ENCODE measurements around the gene RBM42.

Gene RBM42

DNA sequence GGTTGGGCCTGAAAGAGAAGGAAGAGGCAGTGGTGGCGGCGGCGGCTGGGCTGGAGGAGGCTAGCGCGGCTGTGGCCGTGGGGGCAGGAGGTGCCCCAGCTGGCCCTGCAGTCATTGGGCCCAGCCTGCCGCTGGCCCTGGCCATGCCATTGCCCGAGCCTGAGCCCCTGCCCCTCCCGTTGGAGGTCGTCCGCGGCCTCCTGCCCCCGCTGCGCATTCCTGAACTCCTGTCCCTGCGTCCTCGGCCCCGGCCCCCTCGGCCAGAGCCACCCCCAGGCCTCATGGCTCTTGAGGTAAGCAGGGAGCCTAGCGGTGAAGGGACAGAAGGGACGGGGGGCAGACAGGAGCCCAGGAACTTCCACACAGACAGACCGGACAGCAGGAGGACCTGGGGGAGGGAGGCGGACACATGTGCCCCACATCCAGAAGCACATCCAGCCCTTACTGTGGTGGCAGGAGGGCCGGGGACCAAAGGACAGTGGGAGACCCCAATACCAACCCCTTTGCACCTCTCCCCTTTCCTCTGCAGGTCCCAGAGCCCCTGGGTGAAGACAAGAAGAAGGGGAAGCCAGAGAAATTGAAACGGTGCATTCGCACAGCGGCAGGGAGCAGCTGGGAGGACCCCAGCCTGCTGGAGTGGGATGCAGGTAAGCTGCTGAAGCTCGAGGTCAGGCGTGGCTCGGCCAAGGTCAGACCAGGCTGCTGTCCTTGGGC, 5.0 kb downstream of the RBM42 start:
- H3K4me2 ChIP-seq (ENCODE audit: low read depth, low read length, poor library complexity, severe bottlenecking): no peak overlapping the region
- no peaks in the 10 kb centered on the region for H3K9me2 ChIP-seq (replicated peaks; ENCODE audit: insufficient read depth, low read length)
- H3K27ac ChIP-seq (ENCODE audit: low read depth, low read length): no peak overlapping the region
- no peaks in the 10 kb centered on the region for H3K9me3 ChIP-seq (ENCODE audit: insufficient read depth, low read length)
- H3K9ac ChIP-seq (ENCODE audit: low read length): no peak overlapping the region
- H3F3A ChIP-seq (ENCODE audit: insufficient read depth): no peaks in the 10 kb centered on the region
- H4K20me1 ChIP-seq (ENCODE audit: low read depth, low read length): no peaks in the 10 kb centered on the region
- H3K79me2 ChIP-seq (ENCODE audit: insufficient read depth, low read length): peaks cover 8% of the 10 kb centered on the region; the same call in 1 of the 2 replicates
- TF ChIP-seq, protein P1, sequence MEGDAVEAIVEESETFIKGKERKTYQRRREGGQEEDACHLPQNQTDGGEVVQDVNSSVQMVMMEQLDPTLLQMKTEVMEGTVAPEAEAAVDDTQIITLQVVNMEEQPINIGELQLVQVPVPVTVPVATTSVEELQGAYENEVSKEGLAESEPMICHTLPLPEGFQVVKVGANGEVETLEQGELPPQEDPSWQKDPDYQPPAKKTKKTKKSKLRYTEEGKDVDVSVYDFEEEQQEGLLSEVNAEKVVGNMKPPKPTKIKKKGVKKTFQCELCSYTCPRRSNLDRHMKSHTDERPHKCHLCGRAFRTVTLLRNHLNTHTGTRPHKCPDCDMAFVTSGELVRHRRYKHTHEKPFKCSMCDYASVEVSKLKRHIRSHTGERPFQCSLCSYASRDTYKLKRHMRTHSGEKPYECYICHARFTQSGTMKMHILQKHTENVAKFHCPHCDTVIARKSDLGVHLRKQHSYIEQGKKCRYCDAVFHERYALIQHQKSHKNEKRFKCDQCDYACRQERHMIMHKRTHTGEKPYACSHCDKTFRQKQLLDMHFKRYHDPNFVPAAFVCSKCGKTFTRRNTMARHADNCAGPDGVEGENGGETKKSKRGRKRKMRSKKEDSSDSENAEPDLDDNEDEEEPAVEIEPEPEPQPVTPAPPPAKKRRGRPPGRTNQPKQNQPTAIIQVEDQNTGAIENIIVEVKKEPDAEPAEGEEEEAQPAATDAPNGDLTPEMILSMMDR (IDR thresholded peaks at IDR 0.05; ENCODE audit: insufficient read depth, low read length, poor library complexity, severe bottlenecking): no peak
- no peak for TF ChIP-seq EZH2phosphoT487 (conservative IDR thresholded peaks at IDR 0.05; ENCODE audit: low read length)
- no peak overlapping the region for H2AFZ ChIP-seq (ENCODE audit: low read depth, low read length, severe bottlenecking)
- no peaks in the 10 kb centered on the region for H3K36me3 ChIP-seq (ENCODE audit: low read length)
- H3K4me3 ChIP-seq (ENCODE audit: insufficient read depth, low read length, poor library complexity, severe bottlenecking): no peak overlapping the region
- no peaks in the 10 kb centered on the region for H3K27me3 ChIP-seq (ENCODE audit: low read length)

DNA sequence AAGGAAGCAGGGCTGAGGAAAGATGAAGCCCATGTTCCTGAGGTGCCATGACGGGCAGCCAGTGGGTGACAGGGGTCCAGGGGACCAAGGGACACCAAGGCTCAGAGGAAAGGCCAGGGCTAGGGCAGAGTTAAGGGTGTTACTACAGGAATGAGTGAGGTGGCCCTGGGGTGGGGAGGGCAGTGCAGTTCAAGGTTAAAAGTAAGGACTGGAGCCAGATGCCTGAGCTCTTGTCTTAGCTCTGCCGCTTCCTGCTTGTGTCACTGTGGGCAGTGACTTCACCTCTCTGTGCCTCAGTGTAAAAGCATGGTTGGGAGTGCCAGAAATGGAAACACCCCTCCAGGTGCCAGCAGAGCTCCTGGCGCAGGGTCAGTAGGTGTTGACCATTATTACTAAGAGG, 7.8 kb downstream of the RBM42 start:
- no peak overlapping the region for H2AFZ ChIP-seq (ENCODE audit: low read depth, low read length, severe bottlenecking)
- no peak overlapping the region for H3K4me2 ChIP-seq (ENCODE audit: low read depth, low read length, poor library complexity, severe bottlenecking)
- TF ChIP-seq, protein P1 (IDR thresholded peaks at IDR 0.05; ENCODE audit: insufficient read depth, low read length, poor library complexity, severe bottlenecking): no peak
- TF ChIP-seq EZH2phosphoT487 (conservative IDR thresholded peaks at IDR 0.05; ENCODE audit: low read length): no peak
- H3K9me2 ChIP-seq (replicated peaks; ENCODE audit: insufficient read depth, low read length): no peaks in the 10 kb centered on the region
- no peaks in the 10 kb centered on the region for H4K20me1 ChIP-seq (ENCODE audit: low read depth, low read length)
- H3K79me2 ChIP-seq (ENCODE audit: insufficient read depth, low read length): no peaks in the 10 kb centered on the region
- no peaks in the 10 kb centered on the region for H3K36me3 ChIP-seq (ENCODE audit: low read length)
- no peak overlapping the region for H3K27ac ChIP-seq (ENCODE audit: low read depth, low read length)
- H3K27me3 ChIP-seq (ENCODE audit: low read length): no peaks in the 10 kb centered on the region
- H3K9me3 ChIP-seq (ENCODE audit: insufficient read depth, low read length): no peaks in the 10 kb centered on the region
- no peak overlapping the region for H3K9ac ChIP-seq (ENCODE audit: low read length)
- no peak overlapping the region for H3K4me3 ChIP-seq (ENCODE audit: insufficient read depth, low read length, poor library complexity, severe bottlenecking)
- 0 out of 2 replicates have a peak, but pooled peaks cover 3% of the 10 kb centered on the region for H3F3A ChIP-seq (ENCODE audit: insufficient read depth)

DNA sequence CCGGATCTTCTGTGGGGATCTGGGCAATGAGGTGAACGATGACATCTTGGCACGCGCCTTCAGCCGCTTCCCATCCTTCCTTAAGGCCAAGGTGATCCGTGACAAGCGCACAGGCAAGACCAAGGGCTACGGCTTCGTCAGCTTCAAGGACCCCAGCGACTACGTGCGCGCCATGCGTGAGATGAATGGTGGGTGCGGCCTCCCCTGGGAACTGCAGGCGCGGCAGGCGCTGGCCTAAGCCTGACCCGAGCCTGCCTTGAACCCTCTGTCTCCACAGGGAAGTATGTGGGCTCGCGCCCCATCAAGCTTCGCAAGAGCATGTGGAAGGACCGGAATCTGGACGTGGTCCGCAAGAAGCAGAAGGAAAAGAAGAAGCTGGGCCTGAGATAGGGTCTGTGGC, 8.3 kb downstream of the RBM42 start:
- H3K36me3 ChIP-seq (ENCODE audit: low read length): no peaks in the 10 kb centered on the region
- H3K27me3 ChIP-seq (ENCODE audit: low read length): no peaks in the 10 kb centered on the region
- H4K20me1 ChIP-seq (ENCODE audit: low read depth, low read length): no peaks in the 10 kb centered on the region
- H3K79me2 ChIP-seq (ENCODE audit: insufficient read depth, low read length): no peaks in the 10 kb centered on the region
- no peak overlapping the region for H3K9ac ChIP-seq (ENCODE audit: low read length)
- H2AFZ ChIP-seq (ENCODE audit: low read depth, low read length, severe bottlenecking): no peak overlapping the region
- no peaks in the 10 kb centered on the region for H3K9me2 ChIP-seq (replicated peaks; ENCODE audit: insufficient read depth, low read length)
- no peak for TF ChIP-seq EZH2phosphoT487 (conservative IDR thresholded peaks at IDR 0.05; ENCODE audit: low read length)
- TF ChIP-seq, protein P1 (IDR thresholded peaks at IDR 0.05; ENCODE audit: insufficient read depth, low read length, poor library complexity, severe bottlenecking): no peak
- no peak overlapping the region for H3K4me3 ChIP-seq (ENCODE audit: insufficient read depth, low read length, poor library complexity, severe bottlenecking)
- H3K4me2 ChIP-seq (ENCODE audit: low read depth, low read length, poor library complexity, severe bottlenecking): no peak overlapping the region
- H3K27ac ChIP-seq (ENCODE audit: low read depth, low read length): no peak overlapping the region
- no peaks in the 10 kb centered on the region for H3K9me3 ChIP-seq (ENCODE audit: insufficient read depth, low read length)
- 0 out of 2 replicates have a peak, but pooled peaks cover 3% of the 10 kb centered on the region for H3F3A ChIP-seq (ENCODE audit: insufficient read depth)

Measured in SU-DHL-6 (cell line).